A549 (cell line): Measurements from ENCODE around the gene ERGIC2. TPM values are rescaled to one million over a fixed set of nuclear protein-coding genes. Genes with fewer than 3 reads are reported as not detected.

Experiments
- ATAC-seq, 2 experiments: fragments of 200-7000 bp in 1 of 2; fragments of >200 bp in 1 of 2; cut with Nextera tagmentation in 1 of 2; cut with Tn5 transposase in 1 of 2; 3 replicates each; pipeline versions ENCODE4 v1.8.0 to v1.9.1; 2018 to 2020; ENCODE audit warnings: mild to moderate bottlenecking in 1 of 2, moderate library complexity in 1 of 2
- CTCF ChIA-PET: fragments of 300-600 bp; sonication (Branson Sonifier 250); formaldehyde crosslinking; extraction: SDS; loops from one replicate; lab custom pipeline; 2021; ENCODE audit warnings: antibody characterized with exemption, inconsistent platforms; lab: Yijun Ruan, JAX
- POLR2A ChIA-PET: fragments of 350-600 bp; formaldehyde crosslinking; extraction: SDS; loops from one replicate; lab custom pipeline; 2021; ENCODE audit warnings: antibody characterized with exemption, inconsistent platforms; lab: Yijun Ruan, JAX
- DNase-seq, 2 experiments: peaks; one replicate each; pipeline versions ENCODE4 v3.0.0 to v3.0.0-alpha.2; 2011 to 2016; ENCODE audit warnings: low read depth in 1 of 2, low spot score in 1 of 2
- FAIRE-seq: peaks from 2 replicates; lab custom pipeline; 2011; peaks lifted over from hg19 to GRCh38; lab: Jason Lieb, UNC
- H3K27ac ChIP-seq, 2 experiments: fragments of >200 bp; sonication (Bioruptor Twin); formaldehyde crosslinking; 3 replicates each; pipeline ENCODE4 v1.5.1; 2016 to 2017
- H3K4me1 ChIP-seq: fragments of >200 bp; sonication (Bioruptor Twin); formaldehyde crosslinking; 3 replicates; pipeline ENCODE4 v1.6.1; 2016
- H3K4me2 ChIP-seq: fragments of >200 bp; sonication (Bioruptor Twin); formaldehyde crosslinking; 3 replicates; pipeline ENCODE4 v1.6.1; 2016
- H3K4me3 ChIP-seq: fragments of >200 bp; sonication (Bioruptor Twin); formaldehyde crosslinking; 3 replicates; pipeline ENCODE4 v1.5.1; 2016
- H3K9me3 ChIP-seq: fragments of >200 bp; sonication (Bioruptor Twin); formaldehyde crosslinking; 3 replicates; pipeline ENCODE4 v1.6.1; 2016
- EHF ChIP-seq: fragments of 250-450 bp; sonication (Bioruptor Pico); IDR thresholded peaks from 2 replicates; pipeline ENCODE4 v1.5.0; 2020; ENCODE audit warnings: mild to moderate bottlenecking
- EHMT2 ChIP-seq: fragments of 200-600 bp; sonication (generic); IDR thresholded peaks from 2 replicates; pipeline ENCODE4 v1.6.1; 2016; ENCODE audit warnings: antibody characterized with exemption, low read depth, mild to moderate bottlenecking, moderate library complexity
- ELK1 ChIP-seq: fragments of 150-350 bp; IDR thresholded peaks from 2 replicates; pipeline ENCODE4 v1.6.1; 2014; ENCODE audit warnings: low read depth, mild to moderate bottlenecking, low read length
- EP300 ChIP-seq, 2 experiments: fragments of >200 bp; sonication (Bioruptor Twin); formaldehyde crosslinking; IDR thresholded peaks; 2 replicates in 1 of 2; 3 replicates in 1 of 2; pipeline ENCODE4 v1.6.1; 2016 to 2017
- ESRRA ChIP-seq: fragments of 150-350 bp; IDR thresholded peaks from 2 replicates; pipeline ENCODE4 v1.6.1; 2014; ENCODE audit warnings: mild to moderate bottlenecking, low read length, borderline replicate concordance
- FOSL2 ChIP-seq, 2 experiments: fragments of 450-650 bp in 1 of 2; fragments of >200 bp in 1 of 2; sonication (Bioruptor Twin) in 1 of 2; formaldehyde crosslinking; IDR thresholded peaks; 2 replicates each; pipeline versions ENCODE4 v1.5.0 to v1.6.1; 2016 to 2020; ENCODE audit warnings: mild to moderate bottlenecking in 1 of 2, moderate library complexity in 1 of 2
- HEYL ChIP-seq: fragments of 250-450 bp; sonication (Bioruptor Pico); IDR thresholded peaks from 2 replicates; pipeline ENCODE4 v1.8.0; 2021; ENCODE audit warnings: mild to moderate bottlenecking, moderate library complexity
- HOXA7 ChIP-seq: fragments of 250-450 bp; sonication (Bioruptor Pico); IDR thresholded peaks from 2 replicates; pipeline ENCODE4 v1.5.0; 2020; ENCODE audit warnings: mild to moderate bottlenecking, moderate library complexity
- HOXB13 ChIP-seq: fragments of 250-450 bp; sonication (Bioruptor Pico); IDR thresholded peaks from 2 replicates; pipeline ENCODE4 v1.5.0; 2020; ENCODE audit warnings: low read depth, mild to moderate bottlenecking, moderate library complexity
- JUNB ChIP-seq: fragments of >200 bp; sonication (Bioruptor Twin); formaldehyde crosslinking; IDR thresholded peaks from 2 replicates; pipeline ENCODE4 v1.6.1; 2016
- KDM1A ChIP-seq: fragments of 200-600 bp; sonication (generic); IDR thresholded peaks from 2 replicates; pipeline ENCODE4 v1.6.1; 2016; ENCODE audit warnings: low read depth, mild to moderate bottlenecking
- KDM5A ChIP-seq: fragments of 200-600 bp; sonication (generic); IDR thresholded peaks from 2 replicates; pipeline ENCODE4 v1.6.1; 2016; ENCODE audit warnings: antibody characterized with exemption, mild to moderate bottlenecking
- MAZ ChIP-seq: fragments of 150-350 bp; IDR thresholded peaks from 2 replicates; pipeline ENCODE4 v1.6.1; 2014; ENCODE audit warnings: antibody characterized with exemption, low read depth, low read length, borderline replicate concordance
- NFE2L2 ChIP-seq: fragments of 150-350 bp; conservative IDR thresholded peaks from 2 replicates; pipeline ENCODE4 v1.6.1; 2014; ENCODE audit warnings: low read length
- NR3C1 ChIP-seq: fragments of >200 bp; sonication (Bioruptor Twin); formaldehyde crosslinking; IDR thresholded peaks from 3 replicates; pipeline ENCODE4 v1.6.1; 2017
- PHF8 ChIP-seq: fragments of 200-600 bp; sonication (generic); IDR thresholded peaks from 2 replicates; pipeline ENCODE4 v1.6.1; 2016; ENCODE audit warnings: low read depth, mild to moderate bottlenecking, antibody characterized with exemption, moderate library complexity, borderline replicate concordance
- POLR2AphosphoS2 ChIP-seq: conservative IDR thresholded peaks from 2 replicates; pipeline ENCODE4 v1.6.1; 2012; ENCODE audit warnings: low read length, improper control_type of control experiment, inconsistent platforms
- RARB ChIP-seq: fragments of 250-450 bp; sonication (Bioruptor Pico); IDR thresholded peaks from 2 replicates; pipeline ENCODE4 v1.8.0; 2021; ENCODE audit warnings: mild to moderate bottlenecking, moderate library complexity
- RFX5 ChIP-seq: fragments of 450-650 bp; IDR thresholded peaks from 2 replicates; pipeline ENCODE4 v1.7.1; 2014; ENCODE audit warnings: antibody characterized with exemption, mild to moderate bottlenecking, moderate library complexity
- ZC3H11A ChIP-seq: fragments of 450-650 bp; IDR thresholded peaks from 2 replicates; pipeline ENCODE4 v1.6.1; 2014; ENCODE audit warnings: antibody characterized with exemption, mild to moderate bottlenecking
- ZFP36 ChIP-seq: fragments of 450-650 bp; IDR thresholded peaks from 2 replicates; pipeline ENCODE4 v1.6.1; 2014; ENCODE audit warnings: borderline replicate concordance; ENCODE audit not compliant: partially characterized antibody
- ZNF302 ChIP-seq: fragments of 250-450 bp; sonication (Bioruptor Pico); IDR thresholded peaks from 2 replicates; pipeline ENCODE4 v1.9.0; 2021; ENCODE audit warnings: inconsistent platforms, mild to moderate bottlenecking, moderate library complexity
- ZSCAN20 ChIP-seq: fragments of 250-450 bp; sonication (Bioruptor Pico); IDR thresholded peaks from 2 replicates; pipeline ENCODE4 v1.8.0; 2022; ENCODE audit warnings: mild to moderate bottlenecking, moderate library complexity
- WGBS: methylation state at CpG from one replicate; pipeline ENCODE4 v1.1.6; 2017; ENCODE audit errors: missing lambda C conversion rate; 5-methylcytosine and 5-hydroxymethylcytosine counted together
- polyA plus RNA-seq, 4 experiments: library from polyadenylated mRNA; depleted of rRNA in 3 of 4; stranded (reverse); fragments of >200 nt; fragmentation: RNase III in 1 of 4; extraction: RNeasy Plus Mini Kit Qiagen cat#74134 plus additional on column Dnase treatment in 1 of 4; gene quantifications; 2 replicates in 3 of 4; 3 replicates in 1 of 4; pipeline ENCODE4 v1.2.3, GENCODE V29; 2011 to 2017
- TF ChIP-seq, protein P1 (sequence below): fragments of >200 bp; sonication (Bioruptor Twin); formaldehyde crosslinking; IDR thresholded peaks from 3 replicates; pipeline ENCODE4 v1.6.1; 2016
- TF ChIP-seq, protein P2 (sequence below): fragments of 250-450 bp; sonication (Bioruptor Pico); IDR thresholded peaks from 2 replicates; pipeline ENCODE4 v1.5.0; 2021; ENCODE audit warnings: mild to moderate bottlenecking, moderate library complexity, borderline replicate concordance

Gene ERGIC2
- polyA plus RNA-seq, 2 of the 4 experiments (the other 2 are of a cell fraction) = 69.3 to 94.1 TPM

- Histone ChIP-seq H3K9me3 (no peaks in the 10 kb centered on the region), H3K27ac (no peak overlapping the region), H3K4me2 (no peak overlapping the region), H3K4me3 (no peak overlapping the region), H3K4me1 (no peaks in the 10 kb centered on the region)
- POLR2A ChIA-PET = no interaction called here
- DNase-seq = no peak
- CTCF ChIA-PET = no interaction called here
- ATAC-seq = no peak
- WGBS = 1% methylated on average over 4 of the region's 4 CpGs
- no peak for FAIRE-seq
- TF ChIP-seq HOXB13 = no peak
These were observed 34.1 kb upstream of the ERGIC2 start for GRCh38 chr12:29415111-29415510.

DNA sequence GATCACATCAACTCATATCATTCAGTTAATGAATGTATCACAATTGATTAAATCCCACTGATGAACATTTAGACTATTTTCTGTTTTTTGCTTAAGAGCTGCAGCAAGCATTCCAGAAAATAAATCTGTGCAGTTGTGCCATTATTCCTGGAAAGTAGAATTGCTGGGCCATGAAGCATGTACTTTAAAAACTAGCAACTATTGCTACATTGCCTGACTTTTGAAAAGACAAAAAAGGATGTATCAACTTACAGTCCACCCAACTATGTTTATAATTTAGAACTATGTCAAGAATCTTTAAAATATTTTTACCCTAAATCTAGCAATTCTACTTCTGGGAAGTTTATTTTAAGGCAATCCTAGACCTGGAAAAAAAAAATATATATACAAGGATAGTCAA lies 33.4 kb upstream of the ERGIC2 start:
- ChIA-PET CTCF (no interaction called here), POLR2A (no interaction called here)
- no peaks in the 10 kb centered on the region for H3K9me3 ChIP-seq
- TF ChIP-seq EHMT2 = no peak
- no peak for TF ChIP-seq ZFP36
- TF ChIP-seq ZNF302 (CRISPR knock-in tag) = no peak
- TF ChIP-seq EP300 (IDR thresholded peaks at IDR 0.05) = no peak
- no peak for TF ChIP-seq HEYL (CRISPR knock-in tag)
- no peak for TF ChIP-seq HOXB13
- TF ChIP-seq, protein P1, sequence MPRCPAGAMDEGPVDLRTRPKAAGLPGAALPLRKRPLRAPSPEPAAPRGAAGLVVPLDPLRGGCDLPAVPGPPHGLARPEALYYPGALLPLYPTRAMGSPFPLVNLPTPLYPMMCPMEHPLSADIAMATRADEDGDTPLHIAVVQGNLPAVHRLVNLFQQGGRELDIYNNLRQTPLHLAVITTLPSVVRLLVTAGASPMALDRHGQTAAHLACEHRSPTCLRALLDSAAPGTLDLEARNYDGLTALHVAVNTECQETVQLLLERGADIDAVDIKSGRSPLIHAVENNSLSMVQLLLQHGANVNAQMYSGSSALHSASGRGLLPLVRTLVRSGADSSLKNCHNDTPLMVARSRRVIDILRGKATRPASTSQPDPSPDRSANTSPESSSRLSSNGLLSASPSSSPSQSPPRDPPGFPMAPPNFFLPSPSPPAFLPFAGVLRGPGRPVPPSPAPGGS = no peak
- TF ChIP-seq KDM1A = no peak
- no peaks in the 10 kb centered on the region for H3K4me1 ChIP-seq
- FAIRE-seq (no peak), ATAC-seq (no peak), DNase-seq (no peak)
- no peak overlapping the region for H3K27ac ChIP-seq
- no peak overlapping the region for H3K4me2 ChIP-seq
- H3K4me3 ChIP-seq = no peak overlapping the region

- Histone ChIP-seq H3K4me1 (no peaks in the 10 kb centered on the region), H3K9me3 (no peaks in the 10 kb centered on the region), H3K27ac (no peak overlapping the region), H3K4me3 (no peak overlapping the region), H3K4me2 (no peak overlapping the region)
- no peak for FAIRE-seq
- no peak for DNase-seq
- no peak for ATAC-seq
- ChIA-PET POLR2A (no interaction called here), CTCF (no interaction called here)
- TF ChIP-seq ELK1 (no peak), EHMT2 (no peak), ZC3H11A (no peak), POLR2AphosphoS2 (no peak), RARB (CRISPR knock-in tag) (no peak), PHF8 (no peak)
- WGBS = 12% methylated on average over 4 of the region's 4 CpGs
These were observed 24.6 kb upstream of the ERGIC2 start for GRCh38 chr12:29405561-29405960.

GRCh38 chr12:29403991-29404390 lies 23.0 kb upstream of the ERGIC2 start:
- no peak for DNase-seq
- no peak overlapping the region for H3K4me2 ChIP-seq
- no peak overlapping the region for H3K4me3 ChIP-seq
- ChIA-PET POLR2A (no interaction called here), CTCF (no interaction called here)
- 53% methylated on average over 4 of the region's 4 CpGs for WGBS
- FAIRE-seq = no peak
- TF ChIP-seq ZFP36 (no peak), EHF (no peak), PHF8 (no peak), HOXA7 (CRISPR knock-in tag) (no peak), NR3C1 (no peak), NFE2L2 (no peak), ZSCAN20 (CRISPR knock-in tag) (no peak), MAZ (no peak), KDM5A (no peak), FOSL2 (IDR thresholded peaks at IDR 0.05) (no peak), FOSL2 (CRISPR knock-in tag; IDR thresholded peaks at IDR 0.05) (no peak), ESRRA (no peak), JUNB (no peak), RFX5 (no peak)
- TF ChIP-seq, protein P2, sequence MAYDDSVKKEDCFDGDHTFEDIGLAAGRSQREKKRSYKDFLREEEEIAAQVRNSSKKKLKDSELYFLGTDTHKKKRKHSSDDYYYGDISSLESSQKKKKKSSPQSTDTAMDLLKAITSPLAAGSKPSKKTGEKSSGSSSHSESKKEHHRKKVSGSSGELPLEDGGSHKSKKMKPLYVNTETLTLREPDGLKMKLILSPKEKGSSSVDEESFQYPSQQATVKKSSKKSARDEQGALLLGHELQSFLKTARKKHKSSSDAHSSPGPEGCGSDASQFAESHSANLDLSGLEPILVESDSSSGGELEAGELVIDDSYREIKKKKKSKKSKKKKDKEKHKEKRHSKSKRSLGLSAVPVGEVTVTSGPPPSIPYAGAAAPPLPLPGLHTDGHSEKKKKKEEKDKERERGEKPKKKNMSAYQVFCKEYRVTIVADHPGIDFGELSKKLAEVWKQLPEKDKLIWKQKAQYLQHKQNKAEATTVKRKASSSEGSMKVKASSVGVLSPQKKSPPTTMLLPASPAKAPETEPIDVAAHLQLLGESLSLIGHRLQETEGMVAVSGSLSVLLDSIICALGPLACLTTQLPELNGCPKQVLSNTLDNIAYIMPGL (CRISPR knock-in tag) = no peak
- TF ChIP-seq, protein P1 = no peak
- no peaks in the 10 kb centered on the region for H3K4me1 ChIP-seq
- H3K9me3 ChIP-seq = no peaks in the 10 kb centered on the region
- no peak overlapping the region for H3K27ac ChIP-seq
- ATAC-seq = peak in 1 of 2 experiments; percentile 50; a peak in 2 of 6 replicates
